ENCODE results near the gene LDB3.

DNA sequence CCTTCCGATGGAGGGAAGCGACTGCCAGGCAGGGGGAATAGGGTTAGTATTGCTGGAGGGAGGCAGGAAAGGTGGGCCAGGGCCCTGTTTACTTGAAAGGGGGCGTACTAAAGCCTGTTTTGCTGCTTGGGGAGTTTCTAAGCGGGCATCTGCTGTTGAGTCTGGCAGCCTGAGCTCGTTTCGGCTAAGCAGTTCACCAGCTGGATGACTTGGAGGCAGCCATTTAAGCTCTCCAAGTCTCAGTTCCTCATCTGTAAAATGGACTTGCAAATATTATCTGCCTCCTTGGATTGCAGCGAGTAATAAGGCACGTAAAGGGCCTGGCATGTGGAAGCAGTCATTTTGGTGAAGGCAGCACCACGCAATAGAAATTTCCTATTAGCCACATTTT lies 44.0 kb downstream of the LDB3 start:
- TF ChIP-seq CTCF (optimal IDR thresholded peaks at IDR 0.05 in 1 of 3, IDR thresholded peaks at IDR 0.05 in 1 of 3, conservative IDR thresholded peaks at IDR 0.05 in 1 of 3; ENCODE audit: extremely low read depth in 1 of 3, insufficient read depth in 2 of 3, low read length in 3 of 3) (no peak), EZH2 (IDR thresholded peaks at IDR 0.05; ENCODE audit: low read length) (no peak)

Measured in keratinocyte (primary cell).